Stimulated activated CD4-positive, alpha-beta T cell treated with anti-CD3 and anti-CD28 coated beads, Interleukin-4, amount 100 ng/mL, for 1 hour (primary cell): ENCODE results near the gene LRIT2.
A peak's percentile ranks its signal among the peaks of the same experiment; 100 is the strongest.
"Not testable (repeated sequence)": the region's sequence is repeated elsewhere in the genome, so short reads cannot be mapped to it uniquely, and the experiment has no call there.

ENCODE experiments used
- DNase-seq: peaks from one replicate; pipeline ENCODE4 v3.0.0-alpha.2; 2020

LRIT2 gene

DNA sequence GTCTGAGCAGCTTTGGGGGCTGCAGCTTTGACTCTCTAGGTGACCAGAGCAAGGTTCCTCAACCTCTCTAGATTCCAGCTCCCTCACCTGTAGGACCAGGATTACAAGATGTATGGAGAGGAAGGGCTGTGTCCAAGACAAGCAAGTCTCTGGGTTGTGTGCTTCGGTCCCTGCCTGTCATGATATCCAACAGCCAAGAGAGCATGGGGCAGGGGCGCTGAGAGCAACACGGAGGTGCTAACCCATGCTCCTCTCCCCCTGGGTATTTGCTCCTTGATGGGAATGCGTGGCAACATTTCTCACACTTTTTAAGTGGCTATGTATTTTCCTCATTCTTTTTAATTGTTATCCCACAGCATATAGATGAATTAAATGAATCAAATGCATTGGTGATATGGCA lies 20.7 kb downstream of the LRIT2 start:
- no peak for DNase-seq

DNA sequence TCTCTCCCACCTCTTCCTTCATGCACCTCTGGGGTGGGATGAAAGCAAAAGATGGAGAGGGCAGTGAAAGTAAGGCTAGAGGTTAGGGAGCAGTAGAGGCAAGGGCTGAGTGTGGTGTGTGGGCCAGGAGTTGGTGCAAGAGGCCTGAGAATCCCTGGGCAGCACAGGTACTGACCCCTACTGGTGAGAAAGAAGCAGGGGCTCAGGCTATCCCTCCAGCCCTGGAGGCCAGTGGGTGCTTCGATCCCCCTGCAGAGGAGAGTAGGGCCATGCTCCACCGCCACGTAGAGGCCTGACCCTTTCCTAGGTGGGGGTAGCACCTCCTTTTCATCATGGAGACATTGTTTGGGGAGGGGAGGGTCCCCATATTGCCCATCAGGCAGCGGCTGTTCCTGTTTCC lies 21.2 kb downstream of the LRIT2 start:
- no peak for DNase-seq

DNA sequence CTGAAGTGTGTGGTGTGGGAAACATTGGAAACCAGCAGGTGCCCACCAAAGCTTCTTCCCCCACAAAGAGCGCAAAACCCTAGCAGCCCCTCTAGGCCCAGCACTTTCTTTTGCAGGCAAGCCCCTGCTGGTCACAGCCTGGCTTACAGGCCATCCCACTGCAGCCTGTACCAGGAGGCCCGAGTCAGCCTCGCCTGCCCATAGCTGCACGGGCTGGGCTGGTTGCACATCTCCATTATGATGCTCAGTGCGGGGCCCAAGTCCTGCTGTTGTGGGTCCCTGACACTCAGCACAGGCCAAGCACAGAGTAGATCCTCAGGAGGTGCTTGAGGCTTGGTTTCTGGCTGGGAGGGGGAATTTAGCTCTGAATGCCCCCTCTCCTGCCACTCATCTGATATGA lies 23.0 kb downstream of the LRIT2 start:
- no peak for DNase-seq

DNA sequence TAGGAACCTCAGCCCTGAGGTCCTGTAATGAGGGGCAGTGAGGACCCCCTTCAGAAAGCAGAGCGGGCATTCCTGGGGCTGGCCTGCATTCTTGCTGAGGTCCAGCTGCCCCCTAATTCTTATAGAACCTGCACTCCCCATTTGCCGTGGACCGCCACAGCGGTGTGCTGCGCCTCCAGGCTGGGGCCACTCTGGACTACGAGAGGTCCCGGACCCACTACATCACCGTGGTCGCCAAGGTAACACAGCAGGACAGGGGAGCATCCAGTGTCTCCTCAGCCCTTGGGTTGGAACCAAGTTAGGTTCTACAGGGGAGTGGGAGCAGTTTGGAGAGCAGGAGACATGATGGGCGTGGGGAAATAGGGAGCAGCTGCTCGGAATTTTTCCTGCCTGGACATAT lies 23.7 kb downstream of the LRIT2 start:
- no peak for DNase-seq

DNA sequence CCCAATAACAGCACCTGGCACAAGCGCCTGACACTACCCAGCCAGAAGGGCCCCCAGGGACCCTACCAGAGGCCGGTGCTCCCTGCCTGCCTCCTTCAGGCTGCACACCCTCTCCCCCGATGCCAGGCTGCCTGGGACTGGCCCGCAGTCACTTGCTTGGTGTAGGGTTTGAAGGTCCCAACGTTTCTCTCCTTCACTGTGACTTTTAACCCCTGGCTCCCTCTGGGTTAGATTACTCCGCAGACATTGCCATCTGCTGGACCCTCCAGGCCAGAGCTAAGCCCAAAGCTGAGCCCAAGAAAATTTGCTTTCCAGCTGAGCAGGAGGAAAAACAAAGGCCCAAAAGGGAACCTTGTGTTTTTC lies 24.1 kb downstream of the LRIT2 start:
- DNase-seq: no peak

DNA sequence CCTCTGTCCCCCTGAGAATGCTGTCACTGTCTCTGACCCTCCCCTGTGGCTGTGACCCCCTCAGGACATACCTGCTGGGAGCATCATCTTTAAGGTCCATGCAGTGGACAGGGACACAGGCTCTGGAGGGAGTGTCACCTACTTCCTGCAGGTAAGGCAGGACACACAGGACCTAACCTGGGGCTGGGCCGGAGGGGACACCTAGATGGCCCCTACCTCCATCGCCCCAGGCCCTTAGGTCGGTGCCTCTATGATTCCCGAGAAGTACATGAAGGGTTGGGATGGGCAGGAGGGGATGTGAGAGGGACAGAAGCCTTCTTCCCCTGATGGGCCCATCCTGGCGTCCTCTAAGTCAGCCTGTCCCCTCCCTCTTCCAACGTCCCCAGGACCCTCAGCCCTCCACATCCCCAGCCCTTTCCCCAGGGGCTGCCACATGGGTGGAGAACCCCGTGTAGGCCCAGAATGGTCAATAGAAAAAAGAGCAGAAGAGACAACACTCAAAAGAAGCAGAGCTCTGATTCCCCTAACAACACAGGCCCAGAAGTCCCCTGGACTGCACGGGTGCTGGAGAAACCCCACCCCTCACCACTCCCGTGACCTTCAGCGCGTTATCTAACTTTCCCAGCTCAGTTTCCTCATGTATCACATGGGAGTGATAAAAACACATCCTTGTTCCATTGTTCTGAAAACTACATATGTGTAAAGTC lies 24.7 kb downstream of the LRIT2 start:
- no peak for DNase-seq

DNA sequence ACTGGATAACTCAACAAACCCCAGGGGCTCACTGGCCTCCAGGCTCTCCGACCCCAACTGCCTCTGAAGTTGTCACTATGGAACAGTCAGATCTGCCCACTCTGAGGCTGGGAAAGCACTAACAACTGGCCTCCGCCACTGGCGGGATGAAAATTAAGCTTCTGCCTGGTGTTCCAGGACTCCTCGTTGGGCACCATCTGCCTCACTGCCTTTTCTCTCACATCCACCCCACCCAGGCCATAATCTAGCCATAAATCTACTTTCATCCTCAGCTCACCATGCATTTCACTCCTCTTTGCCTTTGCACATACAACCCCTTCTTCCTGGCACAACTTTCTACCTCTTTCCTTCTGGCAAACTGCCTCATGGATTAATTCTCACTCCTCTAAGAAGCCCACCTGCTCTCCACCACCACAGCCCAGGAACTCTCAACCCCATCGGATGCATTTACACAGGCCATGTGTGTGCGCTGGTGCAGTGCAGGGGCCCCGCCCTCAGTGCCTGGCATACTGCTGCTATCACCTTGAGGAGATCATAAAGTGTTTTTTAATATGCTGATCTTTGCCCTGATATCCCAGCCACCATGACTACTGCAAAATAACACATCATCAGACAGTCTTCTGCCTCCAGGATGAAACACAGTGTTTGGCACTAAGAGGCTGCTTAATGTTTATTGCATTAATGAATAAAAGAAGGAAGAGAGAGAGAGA lies 27.0 kb downstream of the LRIT2 start:
- no peak for DNase-seq

DNA sequence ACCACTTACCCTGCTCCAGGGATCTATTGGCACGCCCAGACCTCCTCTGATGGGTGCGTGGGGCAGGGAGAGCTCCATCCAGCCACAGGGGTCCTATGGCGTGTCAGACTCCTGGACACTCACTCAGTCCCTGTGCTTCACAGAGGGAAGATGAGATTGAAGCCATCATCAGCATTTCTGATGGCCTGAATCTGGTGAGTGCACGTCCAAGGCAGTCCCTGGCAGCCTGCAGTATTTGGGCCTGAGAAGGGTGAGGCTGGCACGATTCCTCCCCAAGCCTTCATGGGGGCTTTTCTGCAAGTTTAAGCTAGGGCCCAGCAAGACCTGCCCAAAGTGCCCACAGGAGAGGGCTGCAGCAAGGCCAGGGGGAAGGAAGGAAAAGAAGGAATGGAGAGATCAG lies 27.7 kb downstream of the LRIT2 start:
- DNase-seq: no peak

DNA sequence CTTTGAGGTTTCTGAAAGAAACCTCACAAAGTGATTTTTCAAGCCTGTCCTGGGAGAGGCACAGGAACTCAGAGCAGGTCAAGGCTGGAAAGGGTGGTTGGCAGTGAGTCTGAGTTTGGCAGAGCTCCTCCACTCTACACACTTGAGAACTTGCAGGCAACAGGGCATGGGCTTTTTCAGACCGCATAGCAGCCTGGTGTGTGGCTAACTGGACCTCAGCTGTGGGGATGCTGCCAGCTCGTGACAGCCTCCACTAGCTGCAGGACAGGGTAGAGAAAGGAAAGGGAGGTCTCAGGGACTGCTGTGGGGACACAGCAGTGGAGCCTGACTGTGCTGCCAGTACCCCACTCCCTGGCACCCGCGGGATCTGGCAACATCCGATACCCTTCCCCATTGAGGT lies 28.4 kb downstream of the LRIT2 start:
- no peak for DNase-seq

DNA sequence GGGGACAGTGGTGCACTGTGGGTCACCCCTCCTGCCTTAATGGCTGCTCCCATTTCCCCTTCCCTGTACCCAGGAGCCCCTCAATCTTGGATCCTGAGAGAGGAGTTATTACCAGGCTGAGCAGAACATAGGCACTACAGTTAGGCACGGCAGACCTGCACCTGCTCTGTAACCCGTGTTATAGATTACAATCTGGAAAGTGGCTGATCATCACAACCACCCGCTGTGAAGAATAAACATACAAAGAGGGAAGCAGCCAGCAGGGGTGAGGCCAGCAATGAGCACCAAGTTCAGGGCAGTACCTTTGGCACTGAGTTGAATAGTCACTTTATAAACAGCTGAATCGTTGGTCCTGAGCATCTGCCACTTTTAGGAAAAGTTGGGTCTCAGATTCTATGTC lies 29.3 kb downstream of the LRIT2 start:
- no peak for DNase-seq

DNA sequence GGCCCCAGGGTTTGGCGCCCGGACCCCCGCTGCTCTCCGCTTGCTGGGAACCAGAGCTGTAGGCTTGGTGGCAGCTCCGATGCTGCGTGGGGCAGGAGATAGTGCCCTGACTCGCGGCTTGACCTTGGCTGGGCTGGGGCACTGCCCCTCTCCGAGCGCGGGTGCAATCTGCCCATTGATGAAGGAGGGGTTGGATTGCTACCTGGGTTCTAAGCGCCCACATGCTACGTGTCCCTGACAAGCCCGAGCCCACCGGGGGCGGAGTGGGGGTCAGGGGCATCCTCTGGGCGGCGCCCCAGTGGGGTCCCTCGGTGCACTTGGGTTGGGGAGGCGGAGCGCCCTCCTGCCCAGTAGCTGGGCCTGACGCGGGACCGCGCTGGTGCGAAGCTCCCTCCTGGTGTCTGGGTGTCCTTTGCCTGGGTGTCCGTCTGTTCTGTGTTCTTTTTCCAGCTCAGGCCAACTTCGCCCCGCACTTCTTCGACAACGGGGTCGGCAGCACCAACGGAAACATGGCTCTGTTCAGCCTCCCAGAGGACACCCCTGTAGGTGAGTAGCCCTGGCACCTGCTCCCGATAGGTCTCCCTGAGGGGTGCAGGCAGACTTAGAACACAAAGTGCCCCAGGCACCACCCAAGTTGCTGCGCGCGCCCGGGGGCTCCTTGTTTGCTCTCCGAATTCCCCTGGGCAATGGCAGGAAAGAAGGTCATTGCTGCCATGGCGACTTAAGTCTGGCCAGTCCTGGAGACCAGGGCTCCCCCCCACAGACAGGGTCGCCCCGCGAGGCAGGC lies 30.1 kb downstream of the LRIT2 start:
- no peak for DNase-seq

DNA sequence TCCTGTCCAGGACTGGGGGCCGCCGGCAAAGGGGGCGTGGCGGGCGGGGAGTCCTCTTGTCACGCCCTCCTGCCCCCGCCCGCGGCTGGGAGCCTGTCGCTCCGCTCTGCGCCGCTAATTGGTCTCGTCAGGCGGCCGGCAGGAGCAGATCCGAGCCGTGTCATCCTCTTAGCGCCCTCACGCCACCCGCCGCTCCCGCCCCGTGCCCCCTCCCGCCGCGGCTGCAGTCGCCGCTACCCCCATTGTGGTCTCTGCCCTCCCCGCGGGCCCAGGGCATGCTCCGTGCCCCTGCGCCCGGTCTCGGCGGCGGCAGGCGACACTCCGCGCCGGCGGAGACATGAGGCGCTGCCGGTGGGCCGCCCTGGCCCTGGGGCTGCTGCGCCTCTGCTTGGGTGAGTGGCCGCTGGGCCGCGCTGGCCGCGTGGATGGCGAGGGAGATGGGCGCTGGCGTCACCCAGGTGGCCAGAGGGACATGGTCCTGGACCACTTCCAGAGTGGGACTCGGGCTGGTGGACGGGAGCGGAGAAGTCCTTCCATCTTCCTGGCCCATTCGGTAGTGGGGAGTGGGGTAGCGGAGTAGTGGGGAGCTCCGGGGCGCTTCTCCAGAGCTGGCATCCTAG lies 30.8 kb downstream of the LRIT2 start, which contains the start of gene CDHR1:
CDHR1 (plus strand) TSS at position 114 of the 620 bp plus-strand sequence; CDS start at position 338, 224 bp downstream.
- peak; percentile 52 for DNase-seq

DNA sequence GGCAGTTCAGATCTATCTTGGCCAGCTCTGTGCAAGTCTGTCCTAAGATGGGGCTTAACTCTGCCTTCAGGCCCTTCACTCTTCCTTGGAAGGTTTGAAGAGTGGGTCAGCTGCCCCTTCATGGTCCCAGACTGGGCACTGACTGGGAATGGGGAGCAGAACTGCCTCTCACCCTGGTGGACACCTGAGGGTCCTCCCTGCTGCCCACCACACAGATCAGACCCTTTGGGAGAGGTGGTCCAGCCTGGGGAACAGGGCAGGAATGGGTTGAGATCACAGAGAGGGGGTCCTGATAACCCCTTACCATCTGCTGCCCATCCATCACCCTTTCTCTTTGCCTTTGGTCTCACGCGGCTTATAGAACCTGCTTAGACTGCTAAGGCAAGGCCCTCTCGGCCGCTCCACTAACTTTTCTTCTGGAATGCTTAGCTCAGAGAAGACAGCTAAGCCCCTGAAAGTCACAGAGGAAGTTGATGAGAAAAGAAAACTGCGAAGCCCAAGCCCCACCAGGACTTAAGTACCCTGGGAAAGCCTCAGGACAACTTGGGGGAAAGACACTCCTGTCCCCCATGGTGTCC lies 31.4 kb downstream of the LRIT2 start:
- DNase-seq: no peak

DNA sequence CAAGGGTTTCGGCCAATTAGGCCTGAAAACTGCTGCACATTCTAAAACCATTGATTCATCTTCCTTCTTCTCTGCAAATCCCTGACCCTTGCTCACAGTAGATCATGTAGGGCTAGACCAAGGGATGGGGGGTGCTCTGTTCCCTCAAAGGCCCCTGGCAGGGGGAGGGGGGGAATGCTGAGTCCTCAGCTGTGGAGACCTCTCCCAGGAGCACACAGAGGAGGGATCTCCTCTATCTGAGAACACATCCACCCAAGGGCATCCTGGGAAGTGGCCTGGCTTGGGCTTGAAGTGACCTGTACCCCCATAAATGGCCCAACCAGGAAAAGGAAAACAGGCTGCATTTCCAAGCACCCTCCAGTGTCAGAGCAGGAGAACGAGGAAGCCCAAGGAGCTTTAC lies 32.0 kb downstream of the LRIT2 start:
- DNase-seq: no peak

DNA sequence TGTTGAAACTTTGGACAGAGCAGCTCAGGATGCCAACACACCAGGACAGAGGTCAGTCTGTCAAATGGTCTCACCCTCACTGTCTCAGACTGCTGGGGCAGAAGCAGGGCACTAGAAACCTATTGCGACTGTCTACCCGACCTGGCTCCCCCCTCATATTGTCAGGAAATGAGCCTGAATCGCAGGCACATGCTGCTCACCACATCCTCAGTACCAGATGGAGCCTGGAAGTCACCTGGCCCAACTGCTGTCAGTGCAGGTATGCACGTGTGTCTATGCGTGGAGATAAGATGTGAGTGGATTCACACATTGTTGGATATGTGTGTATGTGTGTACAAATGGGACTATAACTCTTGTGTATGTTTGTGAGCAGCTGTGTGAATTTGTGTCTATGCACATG lies 34.2 kb downstream of the LRIT2 start:
- no peak for DNase-seq

DNA sequence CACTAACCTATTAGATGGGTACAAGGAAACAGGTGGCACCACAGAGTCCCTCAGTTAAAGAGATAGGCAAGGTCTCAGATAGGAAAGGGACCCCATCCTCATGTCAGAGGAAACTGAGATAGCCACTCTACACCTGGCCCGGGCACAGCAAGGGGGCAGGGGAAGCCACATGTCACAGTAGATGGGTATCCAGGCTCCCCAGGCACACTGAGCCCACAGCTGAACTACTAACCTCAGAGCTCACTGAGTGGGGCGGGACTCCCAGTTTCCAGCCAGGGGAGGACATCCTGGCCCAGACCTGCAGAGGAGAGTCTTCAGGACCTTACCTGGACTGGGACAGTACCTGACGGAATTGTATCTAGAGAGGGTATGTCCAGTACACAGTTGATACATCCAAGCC lies 34.7 kb downstream of the LRIT2 start:
- no peak for DNase-seq

DNA sequence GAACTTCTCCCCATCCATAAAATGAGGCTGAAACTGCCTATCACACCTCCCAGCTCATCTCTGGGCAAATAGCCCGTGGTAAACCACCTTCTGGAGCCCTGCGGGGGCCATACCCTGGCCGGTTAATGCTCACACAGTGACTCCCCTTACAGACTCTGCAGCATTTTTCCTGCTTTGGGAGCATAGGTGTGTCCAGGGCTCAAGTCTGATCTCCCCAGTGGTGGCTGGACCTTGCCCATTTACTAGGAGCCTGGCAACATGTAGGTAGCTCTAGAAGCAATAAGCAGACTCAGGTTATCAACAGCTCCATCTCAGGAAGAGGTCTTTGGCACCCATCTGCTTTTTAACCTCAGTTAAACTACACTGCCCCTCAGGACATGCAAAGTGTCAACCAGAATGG lies 36.5 kb downstream of the LRIT2 start:
- no peak for DNase-seq

DNA sequence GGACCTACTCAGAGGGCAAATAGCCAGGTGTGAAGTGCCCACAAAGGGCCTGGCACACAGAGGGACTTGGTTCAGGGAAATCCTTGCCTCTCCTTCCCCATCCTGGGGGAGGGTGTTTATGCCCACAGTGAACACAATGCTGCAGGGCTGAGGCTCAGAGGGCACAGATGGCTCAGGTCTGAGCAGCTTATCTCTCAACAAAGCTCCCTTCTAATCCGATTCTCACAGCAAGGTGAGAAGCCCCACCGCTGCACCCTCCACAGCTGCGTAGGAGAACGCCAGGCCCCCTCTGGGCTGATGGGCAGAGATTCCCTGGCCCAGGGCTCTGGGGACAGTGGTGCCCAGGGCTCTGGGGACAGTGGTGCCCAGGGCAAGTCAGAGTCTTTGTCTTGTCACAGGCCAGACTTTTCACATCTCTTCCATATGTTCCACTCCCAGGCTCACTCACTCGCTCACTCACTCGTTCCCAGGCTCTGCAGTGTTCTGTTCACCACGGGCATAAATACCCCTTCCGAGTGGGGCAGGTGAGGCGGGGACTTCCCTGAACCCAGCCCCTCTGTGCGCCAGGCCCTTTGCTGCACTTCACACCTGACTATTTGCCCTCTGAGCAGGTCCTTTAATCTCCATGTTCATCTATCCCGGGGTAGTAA lies 39.7 kb downstream of the LRIT2 start:
- DNase-seq: no peak

DNA sequence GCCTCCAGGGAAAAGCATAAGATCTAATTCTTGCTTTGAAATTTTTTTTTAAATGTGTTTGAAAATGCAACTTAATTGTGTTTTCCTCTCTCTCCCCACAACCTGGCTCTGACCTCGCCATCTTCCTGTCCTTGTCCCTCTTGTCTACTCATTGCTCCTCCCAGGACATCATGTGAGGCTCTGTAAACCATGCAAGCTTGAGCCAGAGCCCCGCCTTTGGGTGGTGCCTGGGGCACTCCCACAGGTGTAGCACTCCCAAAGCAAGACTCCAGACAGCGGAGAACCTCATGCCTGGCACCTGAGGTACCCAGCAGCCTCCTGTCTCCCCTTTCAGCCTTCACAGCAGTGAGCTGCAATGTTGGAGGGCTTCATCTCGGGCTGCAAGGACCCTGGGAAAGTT lies 40.8 kb downstream of the LRIT2 start:
- DNase-seq: no peak

DNA sequence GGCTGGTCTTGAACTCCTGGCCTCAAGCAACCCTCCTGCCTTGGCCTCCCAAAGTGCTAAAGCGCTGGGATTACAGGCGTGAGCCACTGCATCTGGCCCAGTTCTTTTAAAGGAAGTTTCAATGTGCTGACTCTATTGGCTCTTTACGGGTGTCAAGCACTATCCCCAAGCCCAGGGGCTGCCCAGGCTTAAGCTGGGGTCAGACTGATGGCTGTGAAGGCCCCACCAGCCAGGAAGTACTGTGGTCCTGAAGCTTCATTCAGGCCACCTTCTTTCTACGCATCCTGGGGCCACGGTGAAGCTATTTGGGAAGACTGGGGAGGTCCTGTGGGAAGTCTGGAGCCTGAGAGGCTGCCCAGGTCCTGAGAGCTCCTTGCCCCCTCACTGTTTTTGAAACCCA lies 43.7 kb downstream of the LRIT2 start:
- no peak for DNase-seq

DNA sequence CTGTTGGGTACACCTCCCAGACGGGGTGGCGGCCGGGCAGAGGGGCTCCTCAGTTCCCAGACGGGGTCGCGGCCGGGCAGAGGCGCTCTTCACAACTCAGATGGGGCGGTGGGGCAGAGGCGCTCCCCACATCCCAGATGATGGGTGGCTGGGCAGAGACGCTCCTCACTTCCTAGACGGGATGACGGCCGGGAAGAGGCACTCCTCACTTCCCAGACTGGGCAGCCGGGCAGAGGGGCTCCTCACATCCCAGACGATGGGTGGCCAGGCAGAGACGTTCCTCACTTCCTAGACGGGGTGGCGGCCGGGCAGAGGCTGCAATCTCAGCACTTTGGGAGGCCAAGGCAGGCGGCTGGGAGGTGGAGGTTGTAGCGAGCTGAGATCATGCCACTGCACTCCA lies 45.0 kb downstream of the LRIT2 start:
- DNase-seq: not testable (repeated sequence)

DNA sequence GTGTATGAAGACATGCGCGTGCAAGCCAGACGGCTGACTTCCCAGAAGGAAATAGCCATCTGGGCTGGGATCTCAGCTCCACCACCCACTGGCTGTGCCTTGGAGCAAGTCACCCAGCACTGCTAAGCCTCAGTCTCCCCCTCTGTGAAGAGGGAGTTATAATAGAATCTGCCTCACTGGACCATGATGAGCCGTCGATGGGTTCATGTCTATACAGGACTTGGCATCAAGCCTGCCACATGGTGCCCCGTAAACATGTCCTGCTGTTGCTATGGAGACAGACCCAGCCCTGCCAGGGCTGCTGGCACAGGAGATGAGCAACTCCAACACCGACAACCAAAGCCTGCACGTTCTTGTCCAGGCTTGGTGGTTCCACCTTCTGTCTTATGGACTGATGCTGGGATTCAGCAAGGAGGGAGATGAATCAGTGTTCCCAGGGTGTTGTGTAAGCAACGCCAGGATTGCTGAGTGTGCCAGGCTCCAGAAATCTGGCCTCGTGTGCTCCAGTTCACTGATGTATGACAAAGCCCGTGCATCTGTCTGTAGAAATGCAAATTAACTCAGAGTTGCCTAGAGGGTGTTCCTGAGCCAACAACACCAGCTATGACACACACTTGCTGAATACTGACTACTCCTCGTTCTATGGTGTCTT lies 46.2 kb downstream of the LRIT2 start:
- no peak for DNase-seq
